NCI-H1694 (cell line): ENCODE data around the gene CUL4A.
"Not testable (repeated sequence)": the region's sequence is repeated elsewhere in the genome, so short reads cannot be mapped to it uniquely, and the experiment has no call there.

Source experiments
- DNase-seq: peaks from one replicate; lab custom pipeline; 2025; lab: John Stamatoyannopoulos, UW

The CUL4A gene

GRCh38 chr13:113209336-113209758 is at the start of gene CUL4A:
Gene CUL4A (plus strand): TSS chr13:113209613. CDS start chr13:113209628, 15 bp downstream.
- DNase-seq: peak; percentile 10

- no peak for DNase-seq
These were observed 49.7 kb upstream of the CUL4A start for GRCh38 chr13:113159701-113160100.

GRCh38 chr13:113160983-113161382 is 48.4 kb upstream of the CUL4A start:
- no peak for DNase-seq

GRCh38 chr13:113161433-113161832 is 48.0 kb upstream of the CUL4A start:
- DNase-seq: no peak

GRCh38 chr13:113161975-113162374 is 47.4 kb upstream of the CUL4A start:
- not testable (repeated sequence) for DNase-seq

GRCh38 chr13:113162783-113163685 is 46.4 kb upstream of the CUL4A start:
- DNase-seq: no peak

GRCh38 chr13:113164492-113164891 is 44.9 kb upstream of the CUL4A start:
- DNase-seq: no peak

- no peak for DNase-seq
These were observed 43.1 kb upstream of the CUL4A start for GRCh38 chr13:113166266-113166665.

GRCh38 chr13:113166681-113167080 is 42.7 kb upstream of the CUL4A start:
- no peak for DNase-seq

GRCh38 chr13:113167155-113167554 is 42.3 kb upstream of the CUL4A start:
- DNase-seq: no peak

- DNase-seq: no peak
These were observed 41.8 kb upstream of the CUL4A start for GRCh38 chr13:113167575-113167974.

GRCh38 chr13:113168211-113168610 is 41.2 kb upstream of the CUL4A start:
- DNase-seq: no peak

- no peak for DNase-seq
These were observed 39.8 kb upstream of the CUL4A start for GRCh38 chr13:113169277-113170272.

GRCh38 chr13:113170511-113170910 is 38.9 kb upstream of the CUL4A start:
- DNase-seq: no peak

GRCh38 chr13:113171250-113172125 is 37.9 kb upstream of the CUL4A start:
- no peak for DNase-seq

- no peak for DNase-seq
These were observed 36.9 kb upstream of the CUL4A start for GRCh38 chr13:113172419-113172926.

GRCh38 chr13:113176280-113176679 is 33.1 kb upstream of the CUL4A start:
- no peak for DNase-seq

GRCh38 chr13:113176822-113177221 is 32.6 kb upstream of the CUL4A start:
- DNase-seq: no peak

- no peak for DNase-seq
These were observed 31.1 kb upstream of the CUL4A start for GRCh38 chr13:113178070-113178895.

GRCh38 chr13:113178896-113179167 is 30.6 kb upstream of the CUL4A start:
- no peak for DNase-seq
